Camera-type eye (tissue), 1 donor: ENCODE results near the gene FARSA. TPM values are rescaled to one million over a fixed set of nuclear protein-coding genes. Genes with fewer than 3 reads are reported as not detected.

Experiments
- total RNA-seq: library from RNA; depleted of rRNA; stranded (reverse); fragments of >200 nt; gene quantifications from one replicate; pipeline ENCODE4 v1.2.3, GENCODE V29; 2014

The FARSA gene
- 41.6 TPM for total RNA-seq

DNA sequence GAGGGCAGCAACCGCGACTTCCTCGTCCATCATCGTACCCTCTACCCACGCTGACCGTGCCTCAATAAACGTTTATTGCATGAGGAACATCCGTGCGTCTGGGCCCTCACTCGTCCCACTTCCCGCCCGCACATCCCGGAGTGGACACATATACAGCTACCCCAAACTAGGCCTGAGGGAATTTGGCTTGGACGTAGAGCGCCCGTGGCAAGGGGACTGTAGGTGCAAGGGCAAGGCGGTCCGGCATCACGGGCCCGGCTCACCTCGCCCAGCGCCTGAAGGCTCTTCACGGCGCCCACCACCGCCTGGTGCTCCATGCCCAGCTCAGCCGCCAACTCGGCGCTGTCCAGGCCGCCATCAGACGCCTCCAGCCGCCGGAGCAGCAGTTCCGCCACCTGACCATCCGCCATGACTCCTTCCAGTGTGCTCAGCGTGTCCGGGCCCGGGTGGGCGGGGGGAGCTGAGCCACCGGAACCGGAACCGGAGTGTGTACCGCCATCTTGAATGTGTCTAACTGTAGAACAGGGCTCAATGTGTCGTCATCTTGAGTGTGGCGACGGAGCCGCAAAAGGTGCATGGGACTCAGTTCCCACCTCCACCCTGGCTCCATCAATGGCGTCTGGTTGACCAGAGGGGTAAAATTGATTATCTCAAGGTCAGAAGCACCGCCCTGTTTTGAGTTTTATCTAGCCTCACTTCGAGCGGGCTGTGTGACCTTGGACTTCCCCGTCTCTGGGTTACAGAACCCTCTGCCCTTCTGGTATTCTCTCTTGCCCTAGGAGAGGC, at the start of gene FARSA:
Gene FARSA (minus strand): TSS at position 425 of the 786 bp plus-strand sequence. CDS start 15 bp downstream, at position 410.

DNA sequence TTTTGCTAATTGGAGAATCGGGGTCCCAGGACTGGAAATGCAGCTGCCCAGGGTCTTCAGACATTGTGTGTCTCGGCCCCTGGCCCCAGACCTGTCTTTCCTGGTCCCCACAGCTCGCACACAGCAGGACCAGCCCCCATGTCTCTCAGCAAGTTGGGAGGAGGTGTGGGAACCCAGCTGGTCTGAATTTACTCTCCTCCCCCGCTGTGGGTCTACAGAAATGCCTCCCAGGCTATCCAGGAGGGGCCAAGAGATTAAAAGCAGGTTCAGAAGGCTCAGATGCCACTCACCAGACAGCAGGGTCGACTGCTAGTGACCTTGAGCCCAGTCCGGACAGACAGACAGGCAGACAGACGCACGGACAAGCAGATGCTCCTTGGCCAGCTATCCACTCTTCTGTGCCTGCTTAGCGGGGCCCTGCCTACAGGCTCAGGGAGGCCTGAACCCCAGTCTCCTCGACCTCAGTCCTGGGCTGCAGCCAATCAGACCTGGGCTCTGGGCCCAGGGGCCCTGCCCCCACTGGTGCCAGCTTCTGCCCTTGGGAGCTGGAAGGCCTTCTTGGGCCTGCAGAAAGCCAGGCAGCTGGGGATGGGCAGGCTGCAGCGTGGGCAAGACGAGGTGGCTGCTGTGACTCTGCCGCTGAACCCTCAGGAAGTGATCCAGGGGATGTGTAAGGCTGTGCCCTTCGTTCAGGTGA, 35.9 kb upstream of the FARSA start, which contains the start of gene DAND5:
Gene DAND5 (plus strand): TSS at position 285 of the 697 bp plus-strand sequence. CDS start 85 bp downstream, at position 370.

DNA sequence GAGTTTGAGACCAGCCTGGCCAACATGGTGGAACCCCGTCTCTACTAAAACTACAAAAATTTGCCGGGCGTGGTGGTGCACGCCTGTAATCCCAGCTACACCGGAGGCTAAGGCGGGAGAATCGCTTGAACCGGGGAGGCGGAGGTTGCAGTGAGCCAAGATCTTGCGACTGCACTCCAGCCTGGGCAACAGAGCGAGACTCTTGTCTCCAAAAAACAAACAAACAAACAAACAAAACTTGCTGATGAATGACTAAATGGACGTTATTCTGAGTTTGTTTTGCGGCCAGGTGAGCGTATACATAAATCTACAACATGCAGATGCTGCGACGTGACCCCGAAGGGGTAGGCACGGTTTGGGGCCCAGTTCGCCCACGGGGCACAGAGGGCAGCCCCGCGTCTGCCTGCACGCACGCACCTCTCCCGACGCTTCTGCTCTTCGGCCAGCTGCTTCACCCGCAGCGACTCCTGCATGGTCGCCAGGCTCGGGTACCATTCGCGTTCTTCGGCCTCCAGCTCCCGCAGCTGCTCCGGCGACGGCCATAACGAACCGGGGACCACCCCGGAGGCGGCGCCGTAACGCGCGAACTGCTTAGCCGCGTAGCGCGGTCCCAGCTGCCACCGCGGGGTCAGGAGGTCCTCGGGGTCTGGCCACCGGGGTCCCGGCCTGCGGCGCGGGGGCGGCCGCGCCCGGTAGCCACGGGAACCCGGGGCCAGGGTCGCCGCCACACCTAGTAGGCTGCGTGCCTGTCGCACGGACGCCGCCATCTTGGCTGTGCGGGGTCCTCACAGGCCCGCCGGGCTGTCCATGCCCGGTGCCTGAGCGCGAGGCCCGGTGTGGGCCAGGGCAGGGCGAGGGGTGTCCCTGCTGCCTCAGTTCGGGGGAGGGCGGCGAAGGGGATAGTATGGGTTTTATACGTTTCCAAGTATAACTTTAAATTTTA, 23.2 kb upstream of the FARSA start, which contains the start of gene GADD45GIP1:
Gene GADD45GIP1 (minus strand): TSS at position 778 of the 943 bp plus-strand sequence. CDS start 11 bp downstream, at position 767.

DNA sequence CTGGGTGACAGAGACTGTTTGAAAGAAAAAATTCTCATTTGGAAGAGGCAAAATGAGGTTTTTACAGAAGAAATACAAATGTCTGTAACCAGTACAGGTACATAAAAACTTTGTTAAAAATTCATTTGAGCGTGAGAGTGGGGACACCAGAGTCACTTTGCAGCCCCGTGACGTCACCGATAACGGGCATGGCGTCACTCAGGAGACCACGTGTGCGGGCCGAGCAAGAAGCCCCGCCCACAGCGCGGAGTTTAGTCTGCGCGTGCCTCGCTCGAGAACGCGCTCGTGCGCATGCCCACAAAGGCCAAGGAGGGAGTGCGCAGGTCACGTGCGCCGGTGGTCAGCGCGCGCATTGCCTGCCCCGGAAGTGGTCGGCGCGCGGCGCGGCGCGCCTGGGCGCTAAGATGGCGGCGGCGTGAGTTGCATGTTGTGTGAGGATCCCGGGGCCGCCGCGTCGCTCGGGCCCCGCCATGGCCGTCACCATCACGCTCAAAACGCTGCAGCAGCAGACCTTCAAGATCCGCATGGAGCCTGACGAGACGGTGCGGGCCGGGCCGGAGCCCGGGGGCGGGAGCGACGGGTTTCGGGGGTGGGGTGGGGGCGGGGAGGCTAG, 12.1 kb upstream of the FARSA start, which contains the start of gene RAD23A:
Gene RAD23A (plus strand): TSS at position 384 of the 613 bp plus-strand sequence. CDS start 87 bp downstream, at position 471.

DNA sequence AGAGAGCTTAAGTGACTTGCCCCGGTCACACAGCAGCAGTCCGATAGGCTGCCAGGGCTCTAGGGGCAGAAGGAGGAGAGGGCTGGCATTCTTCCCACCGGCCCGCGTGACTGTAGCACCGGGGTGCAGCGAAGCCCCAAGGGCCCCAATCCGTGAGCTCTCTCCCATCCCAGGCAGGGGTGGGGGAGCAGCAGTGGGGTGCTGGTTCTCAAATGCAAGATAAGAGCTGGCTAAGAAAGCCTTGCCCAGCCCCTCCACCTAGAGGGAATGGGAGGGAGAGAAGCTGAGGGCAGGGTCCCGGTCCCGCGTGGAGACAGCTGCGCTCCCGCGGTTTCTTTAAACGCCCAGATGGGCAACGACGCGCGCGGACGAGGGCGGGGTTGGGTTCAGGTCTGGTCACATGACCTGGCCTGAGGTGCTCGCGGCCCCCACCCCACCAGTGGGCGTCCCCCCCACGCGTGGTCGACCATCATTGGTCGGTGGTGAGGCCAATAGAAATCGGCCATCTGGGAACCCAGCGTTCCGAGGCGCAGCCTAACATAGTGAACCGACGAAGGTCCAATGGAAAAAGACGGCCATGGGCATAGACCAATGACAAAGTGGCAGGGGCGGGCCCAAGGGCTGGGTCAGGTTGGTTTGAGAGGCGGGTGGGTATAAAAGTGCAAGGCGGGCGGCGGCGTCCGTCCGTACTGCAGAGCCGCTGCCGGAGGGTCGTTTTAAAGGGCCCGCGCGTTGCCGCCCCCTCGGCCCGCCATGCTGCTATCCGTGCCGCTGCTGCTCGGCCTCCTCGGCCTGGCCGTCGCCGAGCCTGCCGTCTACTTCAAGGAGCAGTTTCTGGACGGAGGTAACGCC, 4.6 kb upstream of the FARSA start, which contains the start of gene CALR:
Gene CALR (plus strand): TSS at position 683 of the 852 bp plus-strand sequence. CDS start 71 bp downstream, at position 754.

DNA sequence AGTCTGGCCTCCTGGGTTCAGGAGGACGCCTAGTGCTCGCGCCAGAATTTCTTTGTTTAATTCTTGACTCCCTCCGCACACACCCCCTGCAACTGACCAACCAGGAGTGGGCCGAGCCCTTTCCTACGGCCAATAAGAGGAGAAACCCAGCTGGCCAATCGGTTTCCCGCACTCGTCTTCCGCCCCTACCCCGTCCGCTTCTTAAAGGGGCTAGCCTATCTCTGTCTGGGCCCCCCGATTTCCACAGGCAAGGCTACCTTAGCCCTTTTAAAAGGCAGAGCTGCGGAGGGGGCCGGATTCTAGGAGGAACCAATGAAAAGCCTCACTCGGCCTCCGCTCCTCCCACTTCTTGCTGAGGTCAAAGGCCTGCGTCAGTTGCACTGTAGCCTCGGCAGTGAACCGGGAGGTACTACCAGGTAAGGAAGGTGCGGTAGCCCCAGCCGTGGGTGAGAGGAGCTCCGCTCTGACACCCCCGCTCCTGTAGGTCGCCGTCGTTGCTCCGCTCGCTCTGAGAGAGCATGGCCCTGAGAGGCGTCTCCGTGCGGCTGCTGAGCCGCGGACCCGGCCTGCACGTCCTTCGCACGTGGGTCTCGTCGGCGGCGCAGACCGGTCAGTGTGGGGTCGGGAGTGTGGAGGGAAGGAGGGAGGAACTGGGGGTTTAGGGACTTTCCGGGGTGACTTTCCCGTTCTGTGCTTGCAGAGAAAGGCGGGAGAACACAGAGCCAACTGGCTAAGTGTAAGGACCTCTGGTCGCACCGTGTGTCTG, 42.5 kb downstream of the FARSA start, which contains the start of gene GCDH:
Gene GCDH (plus strand): TSS at position 374 of the 766 bp plus-strand sequence. CDS start 145 bp downstream, at position 519.

DNA sequence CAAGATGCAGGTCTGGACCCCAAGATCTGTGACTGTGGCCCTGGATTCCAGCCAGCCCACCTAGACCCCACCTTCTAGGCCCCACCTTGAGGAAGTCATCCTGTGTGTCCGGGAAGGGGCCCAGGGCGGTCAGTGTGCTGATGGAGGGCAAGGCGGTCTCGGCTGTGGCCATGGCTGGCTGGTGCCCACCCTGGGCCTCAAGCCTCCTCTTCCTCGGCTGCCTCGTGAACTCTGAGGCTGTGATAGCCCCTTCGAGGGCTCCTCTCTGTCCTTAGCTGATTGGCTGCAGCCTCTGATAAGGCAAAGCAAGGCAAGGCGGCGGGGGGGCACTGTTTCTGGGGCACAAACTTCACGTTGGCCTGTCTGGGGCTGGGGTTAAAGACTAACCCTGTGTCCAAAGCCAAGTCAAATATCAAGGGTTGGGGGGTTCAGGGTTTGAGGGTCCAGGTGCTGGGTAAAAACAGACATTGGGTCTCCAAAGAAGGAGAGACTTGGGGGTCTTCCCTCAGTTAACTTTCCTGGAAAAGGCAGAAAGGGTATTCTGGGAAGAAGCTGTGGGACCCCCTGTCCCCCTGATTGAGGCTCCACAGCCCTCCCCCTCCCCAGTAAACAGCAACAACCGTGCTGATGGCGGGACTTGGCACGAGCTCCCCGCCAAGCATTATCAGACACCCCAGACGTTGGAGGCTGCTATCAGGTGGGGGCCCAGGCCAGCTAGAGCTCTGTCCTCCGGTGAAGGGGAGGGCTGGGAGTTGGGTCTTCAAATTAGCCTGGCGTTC, 46.4 kb downstream of the FARSA start, which contains the start of gene KLF1:
Gene KLF1 (minus strand): TSS at position 233 of the 779 bp plus-strand sequence. CDS start 61 bp downstream, at position 172.

DNA sequence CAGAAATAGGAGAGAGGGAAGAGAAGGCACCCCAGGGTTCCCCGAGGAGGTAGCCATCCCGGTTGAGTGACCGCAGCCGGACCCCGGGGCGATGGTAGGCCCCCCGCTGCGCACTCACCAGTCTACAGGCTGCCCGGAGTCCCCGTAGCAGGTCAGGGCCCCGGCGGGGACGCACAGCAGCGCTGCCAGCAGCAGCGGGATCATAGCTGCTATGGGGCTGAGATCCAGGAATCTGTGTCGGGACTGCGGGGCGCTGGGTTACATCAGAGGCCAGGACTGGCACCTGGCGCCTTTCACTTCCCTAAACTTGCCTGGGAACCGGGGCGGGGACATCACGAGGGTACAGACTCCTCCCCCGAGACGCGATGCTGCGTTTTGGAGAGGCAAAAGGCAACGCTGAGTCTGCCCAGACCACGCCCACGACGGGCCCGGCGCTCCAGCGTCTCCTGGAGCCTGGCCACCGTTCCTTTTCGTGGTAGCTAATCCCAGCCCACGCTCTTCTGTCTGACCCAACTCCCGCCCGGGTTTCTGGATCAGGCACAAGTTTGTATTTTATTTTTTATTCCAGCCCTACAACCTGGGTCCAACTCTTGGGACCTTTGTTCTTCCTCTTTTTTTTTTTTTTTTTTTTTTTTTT, 52.2 kb downstream of the FARSA start, which contains the start of gene DNASE2:
Gene DNASE2 (minus strand): TSS at position 278 of the 637 bp plus-strand sequence. CDS start 74 bp downstream, at position 204.

Other genes with a start within 250 kb of the FARSA start
- gene GNG14, start 245.7 kb downstream of the FARSA start, total RNA-seq: not detected
- gene FBXW9, start 237.1 kb downstream of the FARSA start, total RNA-seq: 7.8 TPM
- gene TNPO2, start 209.8 kb downstream of the FARSA start, total RNA-seq: 92.0 TPM
- gene TRIR, start 199.0 kb downstream of the FARSA start, total RNA-seq: 144 TPM
- gene GET3, start 196.2 kb downstream of the FARSA start, total RNA-seq: 49.4 TPM
- gene BEST2, start 181.9 kb downstream of the FARSA start, total RNA-seq: 0.55 TPM
- gene HOOK2, start 158.2 kb downstream of the FARSA start, total RNA-seq: 33.5 TPM
- 194 TPM for gene JUNB, start 142.2 kb downstream of the FARSA start, total RNA-seq
- 290 TPM for gene PRDX2, start 131.9 kb downstream of the FARSA start, total RNA-seq
- gene THSD8, start 131.6 kb downstream of the FARSA start, total RNA-seq: not detected
- gene RNASEH2A, start 127.1 kb downstream of the FARSA start, total RNA-seq: 20.2 TPM
- gene RTBDN, start 99.1 kb downstream of the FARSA start, total RNA-seq: 8.6 TPM
- 23.3 TPM for gene MAST1, start 95.2 kb downstream of the FARSA start, total RNA-seq
- gene DNASE2, start 52.3 kb downstream of the FARSA start, total RNA-seq: 15.1 TPM
- 2.1 TPM for gene KLF1, start 46.5 kb downstream of the FARSA start, total RNA-seq
- 59.3 TPM for gene GCDH, start 42.6 kb downstream of the FARSA start, total RNA-seq
- gene SYCE2, start 14.4 kb downstream of the FARSA start, total RNA-seq: not detected
- 471 TPM for gene CALR, start 4.9 kb upstream of the FARSA start, total RNA-seq
- 75.9 TPM for gene RAD23A, start 12.2 kb upstream of the FARSA start, total RNA-seq
- gene GADD45GIP1, start 23.5 kb upstream of the FARSA start, total RNA-seq: 16.8 TPM
- 5.2 TPM for gene DAND5, start 35.9 kb upstream of the FARSA start, total RNA-seq
- 122 TPM for gene NFIX, start 61.8 kb upstream of the FARSA start, total RNA-seq
- 6.2 TPM for gene LYL1, start 169.1 kb upstream of the FARSA start, total RNA-seq
- 30.1 TPM for gene TRMT1, start 183.0 kb upstream of the FARSA start, total RNA-seq
- 18.8 TPM for gene NACC1, start 184.6 kb upstream of the FARSA start, total RNA-seq
- 50.3 TPM for gene STX10, start 216.7 kb upstream of the FARSA start, total RNA-seq
- gene IER2, start 216.7 kb upstream of the FARSA start, total RNA-seq: 40.2 TPM